Gastroesophageal sphincter (tissue), 4 donors: ENCODE measurements around the gene CTNNA3. TPM values are rescaled to one million over a fixed set of nuclear protein-coding genes. Genes with fewer than 3 reads are reported as not detected.

Source experiments
- ATAC-seq: fragments of 150-250 bp; one replicate; pipeline ENCODE4 v1.9.1; 2016; ENCODE audit warnings: mild to moderate bottlenecking, moderate library complexity
- H3K27ac ChIP-seq, 4 donors: fragments of 200-600 bp; sonication (generic) in 3 of 4; 1 replicate in 3 of 4; 2 replicates in 1 of 4; pipeline ENCODE4 v1.5.1; 2016 to 2019
- H3K27me3 ChIP-seq: fragments of 200-600 bp; sonication (generic); one replicate; pipeline ENCODE4 v1.5.1; 2019
- H3K36me3 ChIP-seq, 2 donors: fragments of 200-600 bp; sonication (generic); one replicate each; pipeline ENCODE4 v1.5.1; 2019; ENCODE audit warnings: control low read depth in 1 of 2
- H3K4me1 ChIP-seq, 3 donors: fragments of 200-600 bp; sonication (generic); 1 replicate in 2 of 3; 2 replicates in 1 of 3; pipeline ENCODE4 v1.5.1; 2016 to 2019; ENCODE audit warnings: control low read depth in 2 of 3
- H3K4me3 ChIP-seq, 2 donors: fragments of 200-600 bp; sonication (generic); one replicate each; pipeline ENCODE4 v1.5.1; 2019; ENCODE audit warnings: mild to moderate bottlenecking in 1 of 2, moderate library complexity in 1 of 2
- H3K9me3 ChIP-seq, 3 donors: fragments of 200-600 bp; sonication (generic); one replicate each; pipeline ENCODE4 v1.5.1; 2017 to 2019; ENCODE audit warnings: control low read depth in 2 of 3
- CTCF ChIP-seq, 4 experiments: fragments of 200-600 bp in 2 of 4; fragments of 450-650 bp in 2 of 4; sonication (generic) in 1 of 4; IDR thresholded peaks; one replicate each; pipeline ENCODE4 v1.5.1; 2017 to 2019; ENCODE audit warnings: antibody characterized with exemption in 4 of 4, mild to moderate bottlenecking in 2 of 4, moderate library complexity in 2 of 4
- EP300 ChIP-seq: sonication (generic); formaldehyde crosslinking; IDR thresholded peaks from one replicate; pipeline ENCODE4 v1.6.1; 2017; ENCODE audit warnings: antibody characterized with exemption, mild to moderate bottlenecking
- POLR2A ChIP-seq, 2 donors: fragments of 450-650 bp; IDR thresholded peaks; one replicate each; pipeline ENCODE4 v1.6.1; 2017; ENCODE audit warnings: antibody characterized with exemption in 2 of 2, mild to moderate bottlenecking in 2 of 2, moderate library complexity in 1 of 2
- POLR2AphosphoS5 ChIP-seq: sonication (generic); formaldehyde crosslinking; IDR thresholded peaks from one replicate; pipeline ENCODE4 v1.6.1; 2017; ENCODE audit warnings: antibody characterized with exemption
- WGBS, 2 donors: methylation state at CpG; one replicate each; pipeline ENCODE4 v1.1.5; 2018; ENCODE audit warnings: low coverage in 1 of 2; 5-methylcytosine and 5-hydroxymethylcytosine counted together
- total RNA-seq, 4 donors: library from RNA; depleted of rRNA; stranded (reverse); fragments of >200 nt; gene quantifications; one replicate each; pipeline ENCODE4 v1.1.0, GENCODE V29; 2016

The CTNNA3 gene
- total RNA-seq, 4 donors from 2014 or later, result 5.1 to 22.0 (median 13.8) TPM

GRCh38 chr10:66183028-66183427 lies 1513.0 kb downstream of the CTNNA3 start:
- H3K27ac ChIP-seq, result no peak overlapping the region
- WGBS, 2 donors, result 90 to 91% methylated on average over 2 of the region's 2 CpGs

GRCh38 chr10:66180581-66181318 lies 1515.2 kb downstream of the CTNNA3 start:
- no peak for ATAC-seq
- no peaks in the 10 kb centered on the region for H3K9me3 ChIP-seq
- no peaks in the 10 kb centered on the region for H3K36me3 ChIP-seq
- no peak overlapping the region for H3K27ac ChIP-seq
- no peak overlapping the region for H3K4me3 ChIP-seq
- 46 to 53% methylated on average over 5 of the region's 5 CpGs for WGBS, 2 donors
- TF ChIP-seq POLR2A (IDR thresholded peaks at IDR 0.05) (no peak), CTCF (IDR thresholded peaks at IDR 0.05) (peak; percentile 51 to 67 (median 56))
- no peaks in the 10 kb centered on the region for H3K4me1 ChIP-seq
- H3K27me3 ChIP-seq, result no peaks in the 10 kb centered on the region

More at GRCh38 chr10:66183028-66183427, 1513.0 kb downstream of the CTNNA3 start:
- Histone ChIP-seq H3K27me3 (no peaks in the 10 kb centered on the region), H3K4me1 (no peaks in the 10 kb centered on the region), H3K36me3 (no peaks in the 10 kb centered on the region), H3K4me3 (no peak overlapping the region), H3K9me3 (no peaks in the 10 kb centered on the region)
- no peak for TF ChIP-seq EP300
- no peak for TF ChIP-seq POLR2AphosphoS5
- no peak for TF ChIP-seq POLR2A (IDR thresholded peaks at IDR 0.05)
- no peak for TF ChIP-seq CTCF (IDR thresholded peaks at IDR 0.05)
- ATAC-seq, result no peak

- no peak overlapping the region for H3K4me3 ChIP-seq
- 66 to 74% methylated on average over 3 of the region's 3 CpGs for WGBS, 2 donors
- no peaks in the 10 kb centered on the region for H3K9me3 ChIP-seq
- H3K27ac ChIP-seq, result no peak overlapping the region
- H3K36me3 ChIP-seq, result no peaks in the 10 kb centered on the region
- H3K27me3 ChIP-seq, result no peaks in the 10 kb centered on the region
- ATAC-seq, result no peak
- TF ChIP-seq CTCF (IDR thresholded peaks at IDR 0.05), result no peak
- no peak for TF ChIP-seq EP300
- no peak for TF ChIP-seq POLR2AphosphoS5
- no peak for TF ChIP-seq POLR2A (IDR thresholded peaks at IDR 0.05)
- no peaks in the 10 kb centered on the region for H3K4me1 ChIP-seq
Measured at GRCh38 chr10:66180021-66180420, 1516.0 kb downstream of the CTNNA3 start.

- no peaks in the 10 kb centered on the region for H3K27me3 ChIP-seq
- WGBS, 2 donors, result 48 to 56% methylated on average over 5 of the region's 5 CpGs
- ATAC-seq, result no peak
- no peaks in the 10 kb centered on the region for H3K9me3 ChIP-seq
- H3K27ac ChIP-seq, result no peak overlapping the region
- H3K36me3 ChIP-seq, result no peaks in the 10 kb centered on the region
- no peak overlapping the region for H3K4me3 ChIP-seq
- H3K4me1 ChIP-seq, result no peaks in the 10 kb centered on the region
- TF ChIP-seq CTCF (IDR thresholded peaks at IDR 0.05) (no peak), EP300 (no peak), POLR2A (IDR thresholded peaks at IDR 0.05) (no peak), POLR2AphosphoS5 (no peak)
Measured at GRCh38 chr10:66176772-66177171, 1519.2 kb downstream of the CTNNA3 start.

- H3K27me3 ChIP-seq, result no peaks in the 10 kb centered on the region
- no peak overlapping the region for H3K27ac ChIP-seq
- H3K36me3 ChIP-seq, result no peaks in the 10 kb centered on the region
- H3K9me3 ChIP-seq, result peaks cover 0 to 4% (median 0%) of the 10 kb centered on the region in 3 donors
- H3K4me1 ChIP-seq, result no peaks in the 10 kb centered on the region
- no peak for ATAC-seq
- 85% methylated on average over 1 of the region's 1 CpG; no CpG with 5 or more reads in 1 of the 2 donors for WGBS, 2 donors
- TF ChIP-seq POLR2AphosphoS5 (no peak), CTCF (IDR thresholded peaks at IDR 0.05) (no peak), EP300 (no peak), POLR2A (IDR thresholded peaks at IDR 0.05) (no peak)
- H3K4me3 ChIP-seq, result no peak overlapping the region
Measured at GRCh38 chr10:66167816-66168215, 1528.2 kb downstream of the CTNNA3 start.
